ENCODE data around the gene STAB1.

- TF ChIP-seq CTCF (conservative IDR thresholded peaks at IDR 0.05 in 1 of 2, IDR thresholded peaks at IDR 0.05 in 1 of 2; ENCODE audit: low read depth in 1 of 2, low read length in 2 of 2) (no peak), EZH2 (IDR thresholded peaks at IDR 0.05; ENCODE audit: low read length, missing control alignments) (no peak)
These were observed 44.0 kb downstream of the STAB1 start for GRCh38 chr3:52539010-52539653.
